GM21447 (cell line): Measurements from ENCODE around the gene NR3C2.
"Not testable (repeated sequence)": the region's sequence is repeated elsewhere in the genome, so short reads cannot be mapped to it uniquely, and the experiment has no call there.

Experiments used
- ATAC-seq: cut with Tn5 transposase; IDR thresholded peaks from one replicate; pipeline ENCODE4 v1.9.1; 2021; ENCODE audit not compliant: unreplicated experiment

The NR3C2 gene

GRCh38 chr4:148171596-148171995, 270.6 kb downstream of the NR3C2 start:
- no peak for ATAC-seq

GRCh38 chr4:148170408-148171365, 271.5 kb downstream of the NR3C2 start:
- no peak for ATAC-seq

GRCh38 chr4:148166132-148166591, 276.1 kb downstream of the NR3C2 start:
- ATAC-seq = no peak

GRCh38 chr4:148164557-148164956, 277.7 kb downstream of the NR3C2 start:
- no peak for ATAC-seq

- ATAC-seq = no peak
Measured at GRCh38 chr4:148162991-148163390, 279.2 kb downstream of the NR3C2 start.

GRCh38 chr4:148162519-148162918, 279.7 kb downstream of the NR3C2 start:
- no peak for ATAC-seq

GRCh38 chr4:148161601-148162000, 280.6 kb downstream of the NR3C2 start:
- ATAC-seq = no peak

- ATAC-seq = no peak
Measured at GRCh38 chr4:148159793-148160192, 282.4 kb downstream of the NR3C2 start.

- no peak for ATAC-seq
Measured at GRCh38 chr4:148154769-148155168, 287.4 kb downstream of the NR3C2 start.

- ATAC-seq = no peak
Measured at GRCh38 chr4:148152868-148153625, 289.2 kb downstream of the NR3C2 start.

GRCh38 chr4:148151806-148152205, 290.4 kb downstream of the NR3C2 start:
- no peak for ATAC-seq

GRCh38 chr4:148145475-148145874, 296.7 kb downstream of the NR3C2 start:
- ATAC-seq = no peak

GRCh38 chr4:148143174-148143573, 299.0 kb downstream of the NR3C2 start:
- no peak for ATAC-seq

- ATAC-seq = no peak
Measured at GRCh38 chr4:148141501-148141900, 300.7 kb downstream of the NR3C2 start.

GRCh38 chr4:148126825-148127224, 315.4 kb downstream of the NR3C2 start:
- ATAC-seq = no peak

- ATAC-seq = no peak
Measured at GRCh38 chr4:148124512-148124911, 317.7 kb downstream of the NR3C2 start.

GRCh38 chr4:148123161-148123560, 319.1 kb downstream of the NR3C2 start:
- ATAC-seq = not testable (repeated sequence)

GRCh38 chr4:148120216-148120615, 322.0 kb downstream of the NR3C2 start:
- ATAC-seq = no peak

- no peak for ATAC-seq
Measured at GRCh38 chr4:148118633-148119032, 323.6 kb downstream of the NR3C2 start.

- no peak for ATAC-seq
Measured at GRCh38 chr4:148118179-148118578, 324.0 kb downstream of the NR3C2 start.

GRCh38 chr4:148116969-148117368, 325.2 kb downstream of the NR3C2 start:
- no peak for ATAC-seq

- ATAC-seq = no peak
Measured at GRCh38 chr4:148116264-148116663, 325.9 kb downstream of the NR3C2 start.
